ENCODE measurements around the gene STMND1. TPM values are rescaled to one million over a fixed set of nuclear protein-coding genes. Genes with fewer than 3 reads are reported as not detected.
A peak's percentile ranks its signal among the peaks of the same experiment; 100 is the strongest.
"Not testable (repeated sequence)": the region's sequence is repeated elsewhere in the genome, so short reads cannot be mapped to it uniquely, and the experiment has no call there.

The STMND1 gene
- total RNA-seq = not detected

DNA sequence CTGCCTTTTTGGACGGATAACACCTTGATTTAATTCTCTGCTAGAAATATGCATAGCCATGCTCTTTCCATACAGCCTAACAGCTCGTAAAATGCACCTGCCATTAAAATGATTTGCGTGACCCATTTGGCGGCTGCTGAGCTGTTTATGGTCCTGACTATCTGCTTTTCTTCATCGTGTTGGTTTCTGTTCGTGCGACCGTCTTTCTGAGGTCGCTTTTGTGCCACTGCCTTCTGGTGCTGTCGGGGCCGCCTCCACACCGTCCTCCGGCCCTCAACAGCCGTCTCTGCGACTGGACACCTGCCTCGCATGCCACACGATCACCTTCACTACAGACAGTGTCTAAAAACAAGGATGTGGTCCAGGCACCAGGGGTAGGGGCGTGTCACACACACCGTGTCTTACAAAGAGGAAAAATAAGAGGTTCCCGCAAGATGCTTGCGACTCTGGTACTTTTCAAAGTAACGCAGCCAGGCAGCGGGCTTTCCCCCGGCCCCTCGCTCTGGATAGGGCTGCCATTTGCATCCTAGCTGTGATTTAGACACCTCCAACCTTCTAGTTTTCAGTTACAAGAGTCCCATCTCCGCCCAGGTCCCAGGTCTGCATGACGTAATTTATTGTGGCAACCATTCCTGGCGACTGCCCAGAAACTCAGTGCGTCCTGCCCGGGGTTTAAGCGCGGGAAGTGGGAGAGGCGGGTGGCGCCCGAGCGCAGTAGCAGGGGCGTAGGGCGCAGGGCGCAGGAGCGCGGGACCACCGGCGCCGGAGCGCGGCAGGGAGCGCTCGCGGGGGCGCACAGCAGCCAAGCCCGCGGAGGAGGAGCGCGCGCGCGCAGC lies at the start of gene STMND1:
STMND1 (plus strand) TSS at position 629 of the 836 bp plus-strand sequence. CDS start 208 bp downstream, outside the sequence.
- H3K4me3 Mint-ChIP-seq = peak within 1 kb of the TSS; percentile 47
- peak in 1 of 2 donors; percentile 24 for ATAC-seq
- no peak within 1 kb of the TSS for H3K27ac Mint-ChIP-seq
- H3K9me3 Mint-ChIP-seq = no peaks in the 10 kb centered on the region
- peaks cover 6% of the 10 kb centered on the region in 2 donors for H3K4me1 Mint-ChIP-seq (ENCODE audit: low read depth in 2 of 2)
- no peaks in the 10 kb centered on the region for H3K36me3 Mint-ChIP-seq
- peaks cover 41 to 65% of the 10 kb centered on the region in 2 donors for H3K27me3 Mint-ChIP-seq
- DNase-seq (ENCODE audit: low spot score) = no peak

DNA sequence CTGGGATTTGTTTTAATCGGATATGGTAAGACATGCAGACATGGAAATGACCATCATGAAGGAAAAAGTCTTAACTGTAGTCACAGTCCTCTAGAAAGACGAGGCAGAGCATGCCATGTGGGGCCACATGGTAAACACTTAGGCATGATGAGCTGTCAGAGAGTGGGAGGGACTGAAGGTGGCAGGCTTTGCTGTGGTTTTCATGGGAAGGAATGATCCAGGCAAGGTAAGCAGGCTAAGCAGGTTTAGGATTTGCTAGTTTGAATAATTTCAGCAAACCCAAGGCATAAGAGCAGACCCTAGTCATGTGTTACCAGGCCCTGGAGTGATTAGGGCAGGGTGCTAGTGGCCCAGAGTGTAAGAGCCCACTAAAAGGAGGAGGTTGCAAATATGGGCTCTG lies 47.2 kb upstream of the STMND1 start:
- Mint-ChIP-seq H3K4me3 (no peak overlapping the region), H3K36me3 (no peaks in the 10 kb centered on the region), H3K9me3 (no peaks in the 10 kb centered on the region), H3K27ac (no peak overlapping the region), H3K27me3 (peaks cover 7 to 19% of the 10 kb centered on the region in 2 donors), H3K4me1 (ENCODE audit: low read depth in 2 of 2) (no peaks in the 10 kb centered on the region)
- DNase-seq (ENCODE audit: low spot score) (no peak), ATAC-seq (no peak)

DNA sequence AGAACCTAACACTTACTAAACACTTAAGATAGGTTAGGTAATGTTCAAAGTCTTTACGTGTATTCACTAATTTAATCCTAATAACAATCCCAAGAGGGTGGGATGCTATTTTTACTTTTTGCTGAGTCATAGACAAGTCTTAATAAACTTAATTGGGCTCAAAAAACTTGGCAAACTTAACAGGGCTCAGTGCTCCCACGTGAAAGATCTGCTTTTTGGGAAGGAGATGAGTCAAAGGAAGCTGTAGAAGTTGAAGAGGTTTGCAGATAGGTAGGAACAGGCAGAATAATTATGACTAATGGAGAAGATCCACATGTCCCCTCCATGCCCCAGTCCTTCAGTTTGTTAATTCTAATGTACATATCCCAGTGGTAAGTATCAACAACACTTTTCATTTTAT lies 44.5 kb upstream of the STMND1 start:
- Mint-ChIP-seq H3K27ac (no peak overlapping the region), H3K27me3 (peaks cover 12 to 28% of the 10 kb centered on the region in 2 donors), H3K4me1 (ENCODE audit: low read depth in 2 of 2) (no peaks in the 10 kb centered on the region), H3K4me3 (no peak overlapping the region), H3K36me3 (no peaks in the 10 kb centered on the region), H3K9me3 (no peaks in the 10 kb centered on the region)
- ATAC-seq (no peak), DNase-seq (ENCODE audit: low spot score) (no peak)

DNA sequence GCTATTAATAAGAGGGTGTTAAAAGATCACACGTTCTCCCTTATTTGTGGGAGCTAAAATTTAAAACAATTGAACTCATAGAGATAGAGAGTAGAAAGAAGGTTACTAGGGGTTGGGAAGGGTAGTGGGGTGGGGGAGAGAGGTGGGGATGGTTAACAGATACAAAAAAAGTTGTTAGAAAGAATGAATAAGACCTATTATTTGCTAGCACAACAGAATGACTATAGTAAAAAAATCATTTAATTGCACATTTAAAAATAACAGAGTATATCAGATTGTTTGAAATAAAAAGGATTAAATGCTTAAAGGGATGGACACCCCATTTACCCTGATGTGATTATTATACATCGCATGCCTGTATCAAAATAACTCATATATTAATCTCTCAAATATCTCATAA lies 43.3 kb upstream of the STMND1 start:
- Mint-ChIP-seq H3K4me3 (no peak overlapping the region), H3K27ac (no peak overlapping the region), H3K27me3 (peaks cover 12 to 40% of the 10 kb centered on the region in 2 donors), H3K9me3 (no peaks in the 10 kb centered on the region), H3K4me1 (ENCODE audit: low read depth in 2 of 2) (no peaks in the 10 kb centered on the region), H3K36me3 (no peaks in the 10 kb centered on the region)
- DNase-seq (ENCODE audit: low spot score) (no peak), ATAC-seq (no peak)

DNA sequence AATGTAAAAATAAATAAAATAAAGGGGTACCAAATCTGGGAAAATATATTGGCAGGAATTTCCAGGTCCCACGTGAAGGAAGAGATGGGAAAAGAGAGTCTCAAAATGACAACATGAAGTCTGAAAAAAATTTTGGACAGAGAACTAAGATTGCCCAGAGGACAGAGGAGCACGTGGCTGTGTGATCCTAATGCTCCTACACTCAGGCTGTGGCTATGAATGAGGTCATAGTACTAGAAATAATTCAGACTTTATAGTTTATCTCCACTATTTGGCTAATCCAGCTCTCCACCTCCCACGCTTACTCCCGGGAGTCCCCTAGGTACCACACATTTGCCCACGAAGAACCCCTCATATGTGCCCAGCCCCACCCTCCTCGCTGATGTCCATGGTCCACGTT lies 42.8 kb upstream of the STMND1 start:
- no peak overlapping the region for H3K4me3 Mint-ChIP-seq
- DNase-seq (ENCODE audit: low spot score) (no peak), ATAC-seq (no peak)
- H3K27me3 Mint-ChIP-seq = peaks cover 12 to 44% of the 10 kb centered on the region in 2 donors
- no peak overlapping the region for H3K27ac Mint-ChIP-seq
- H3K4me1 Mint-ChIP-seq (ENCODE audit: low read depth in 2 of 2) = no peaks in the 10 kb centered on the region
- H3K36me3 Mint-ChIP-seq = no peaks in the 10 kb centered on the region
- no peaks in the 10 kb centered on the region for H3K9me3 Mint-ChIP-seq

DNA sequence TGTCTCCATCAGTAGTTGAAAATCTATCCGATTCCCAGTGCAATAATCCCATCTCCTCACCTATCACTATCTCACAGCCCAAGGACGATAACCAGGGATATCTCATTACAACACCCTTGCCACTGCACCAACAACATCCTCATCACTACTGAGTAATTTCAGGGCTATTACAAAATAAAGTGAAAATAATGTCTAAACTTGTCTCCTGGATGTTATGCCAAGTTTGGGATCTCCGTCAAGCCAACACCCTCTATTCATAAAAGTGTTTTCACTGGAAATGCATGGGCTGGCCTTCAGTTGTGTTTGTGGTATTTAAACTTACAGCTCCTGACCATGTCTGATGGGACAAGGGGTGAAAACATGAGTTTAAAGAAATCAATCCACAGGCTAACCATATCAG lies 42.0 kb upstream of the STMND1 start:
- DNase-seq (ENCODE audit: low spot score) (no peak), ATAC-seq (no peak)
- no peak overlapping the region for H3K27ac Mint-ChIP-seq
- H3K36me3 Mint-ChIP-seq = no peaks in the 10 kb centered on the region
- H3K4me3 Mint-ChIP-seq = no peak overlapping the region
- no peaks in the 10 kb centered on the region for H3K4me1 Mint-ChIP-seq (ENCODE audit: low read depth in 2 of 2)
- H3K27me3 Mint-ChIP-seq = peaks cover 13 to 40% of the 10 kb centered on the region in 2 donors
- H3K9me3 Mint-ChIP-seq = no peaks in the 10 kb centered on the region

DNA sequence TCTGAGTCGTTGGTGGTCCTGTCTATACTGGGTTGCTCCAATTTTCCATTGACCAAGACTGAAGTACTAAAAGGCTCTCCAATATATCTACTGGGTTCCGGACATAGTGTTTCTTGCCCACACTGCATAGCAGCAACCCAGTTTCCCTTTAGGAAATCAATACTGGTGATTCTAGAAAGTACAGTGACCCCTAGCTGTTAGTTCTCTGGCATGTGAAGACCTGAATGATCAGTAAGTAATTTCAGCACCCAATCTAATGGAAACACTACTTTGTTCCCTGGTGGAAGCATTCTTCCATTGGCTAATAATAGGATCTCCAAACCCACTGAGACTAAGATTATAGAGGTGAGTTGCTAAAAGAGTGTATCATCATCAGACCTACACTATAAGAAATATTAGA lies 40.8 kb upstream of the STMND1 start:
- ATAC-seq (no peak), DNase-seq (ENCODE audit: low spot score) (no peak)
- H3K9me3 Mint-ChIP-seq = no peaks in the 10 kb centered on the region
- H3K27ac Mint-ChIP-seq = no peak overlapping the region
- no peak overlapping the region for H3K4me3 Mint-ChIP-seq
- H3K27me3 Mint-ChIP-seq = peaks cover 18 to 45% of the 10 kb centered on the region in 2 donors
- no peaks in the 10 kb centered on the region for H3K36me3 Mint-ChIP-seq
- H3K4me1 Mint-ChIP-seq (ENCODE audit: low read depth in 2 of 2) = no peaks in the 10 kb centered on the region

DNA sequence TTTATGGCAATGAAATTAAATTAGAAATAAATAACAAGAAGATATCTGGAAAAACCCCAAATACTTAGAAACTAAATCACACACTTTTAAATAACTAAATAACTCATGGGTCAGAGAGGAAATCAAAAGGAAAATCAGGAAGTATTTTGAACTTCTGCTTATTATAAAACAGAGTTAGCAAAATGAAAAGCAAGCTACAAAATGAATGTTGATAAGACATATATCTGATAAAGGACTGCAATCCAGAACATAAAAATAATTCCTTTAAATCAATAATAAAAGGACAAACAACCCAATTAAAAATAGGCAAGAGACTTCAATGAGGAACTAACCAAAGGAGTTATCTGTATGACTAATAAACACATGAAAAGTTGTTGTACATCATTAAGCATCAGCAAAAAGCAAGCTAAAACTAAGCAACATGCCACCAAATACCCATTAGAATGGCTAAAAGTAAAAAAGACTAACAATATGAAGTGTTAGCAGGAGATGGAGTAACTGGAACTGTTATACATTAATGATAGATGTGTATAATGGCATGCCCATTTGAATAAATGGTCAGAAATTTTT lies 38.9 kb upstream of the STMND1 start:
- ATAC-seq (no peak), DNase-seq (ENCODE audit: low spot score) (no peak)
- H3K36me3 Mint-ChIP-seq = no peaks in the 10 kb centered on the region
- no peak overlapping the region for H3K4me3 Mint-ChIP-seq
- H3K27me3 Mint-ChIP-seq = peaks cover 15 to 53% of the 10 kb centered on the region in 2 donors
- H3K27ac Mint-ChIP-seq = no peak overlapping the region
- no peaks in the 10 kb centered on the region for H3K9me3 Mint-ChIP-seq
- no peaks in the 10 kb centered on the region for H3K4me1 Mint-ChIP-seq (ENCODE audit: low read depth in 2 of 2)

DNA sequence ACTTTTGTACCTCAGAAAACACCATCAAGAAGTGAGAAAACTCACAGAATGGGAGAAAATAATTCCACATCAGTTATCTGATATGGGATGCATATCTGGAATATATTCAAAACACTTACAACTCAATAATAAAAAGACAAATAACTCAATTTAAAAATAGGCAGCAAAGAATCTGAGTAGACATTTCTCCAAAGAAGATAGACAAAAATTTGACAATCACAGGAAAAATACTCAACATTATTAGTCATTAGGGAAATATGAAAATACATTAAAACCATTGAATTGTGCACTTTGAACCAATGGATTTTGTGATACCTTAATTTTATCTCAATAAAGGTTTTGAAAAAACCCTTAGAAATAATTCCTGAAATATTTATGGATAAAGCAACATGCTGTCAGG lies 36.9 kb upstream of the STMND1 start:
- DNase-seq (ENCODE audit: low spot score) (no peak), ATAC-seq (no peak)
- Mint-ChIP-seq H3K9me3 (peaks cover 6% of the 10 kb centered on the region), H3K4me3 (no peak overlapping the region), H3K36me3 (no peaks in the 10 kb centered on the region), H3K27me3 (peaks cover 15 to 47% of the 10 kb centered on the region in 2 donors), H3K27ac (no peak overlapping the region), H3K4me1 (ENCODE audit: low read depth in 2 of 2) (no peaks in the 10 kb centered on the region)

DNA sequence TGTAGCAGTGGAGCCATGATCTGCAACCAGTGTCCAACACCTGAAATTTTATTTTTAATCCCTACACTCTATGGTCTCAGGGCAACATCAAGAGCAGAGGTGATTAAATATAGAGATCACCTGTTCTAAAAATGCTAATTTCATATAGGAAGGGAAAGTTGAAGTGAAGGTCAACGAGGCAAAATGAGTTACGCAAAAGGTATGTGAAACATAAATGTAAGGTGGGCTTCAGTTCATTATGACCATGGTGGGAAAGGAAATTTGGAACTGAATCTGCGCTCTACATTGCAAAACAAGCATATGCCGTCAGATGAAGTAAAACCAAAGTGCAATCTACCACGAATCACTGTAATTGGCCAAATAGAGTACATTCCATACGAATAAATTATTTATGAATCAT lies 35.2 kb upstream of the STMND1 start:
- Mint-ChIP-seq H3K36me3 (peaks cover 7% of the 10 kb centered on the region), H3K4me1 (ENCODE audit: low read depth in 2 of 2) (no peaks in the 10 kb centered on the region), H3K27me3 (peaks cover 15 to 59% of the 10 kb centered on the region in 2 donors), H3K4me3 (no peak overlapping the region), H3K9me3 (peaks cover 6% of the 10 kb centered on the region), H3K27ac (no peak overlapping the region)
- no peak for ATAC-seq
- no peak for DNase-seq (ENCODE audit: low spot score)

DNA sequence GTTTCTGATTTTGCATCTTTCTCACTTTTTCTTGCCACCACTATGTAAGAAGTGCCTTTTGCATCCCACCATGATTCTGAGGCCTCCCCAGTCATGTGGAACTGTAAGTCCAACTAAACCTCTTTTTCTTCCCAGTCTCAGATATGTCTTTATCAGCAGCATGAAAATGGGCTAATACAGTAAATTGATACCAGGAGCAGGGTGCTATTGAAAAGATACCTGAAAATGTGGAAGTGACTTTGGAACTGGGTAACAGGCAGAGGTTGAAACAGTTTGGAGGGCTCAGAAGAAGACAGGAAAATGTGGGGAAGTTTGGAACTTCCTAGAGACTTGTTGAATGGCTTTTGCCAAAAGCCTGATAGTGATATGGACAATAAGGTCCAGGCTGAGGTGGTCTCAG lies 32.9 kb upstream of the STMND1 start:
- DNase-seq (ENCODE audit: low spot score); H3K27ac Mint-ChIP-seq; H3K9me3 Mint-ChIP-seq; H3K4me3 Mint-ChIP-seq; H3K4me1 Mint-ChIP-seq (ENCODE audit: low read depth in 2 of 2); ATAC-seq: not testable (repeated sequence)
- H3K36me3 Mint-ChIP-seq = peaks cover 16% of the 10 kb centered on the region
- H3K27me3 Mint-ChIP-seq = peaks cover 20 to 52% of the 10 kb centered on the region in 2 donors

DNA sequence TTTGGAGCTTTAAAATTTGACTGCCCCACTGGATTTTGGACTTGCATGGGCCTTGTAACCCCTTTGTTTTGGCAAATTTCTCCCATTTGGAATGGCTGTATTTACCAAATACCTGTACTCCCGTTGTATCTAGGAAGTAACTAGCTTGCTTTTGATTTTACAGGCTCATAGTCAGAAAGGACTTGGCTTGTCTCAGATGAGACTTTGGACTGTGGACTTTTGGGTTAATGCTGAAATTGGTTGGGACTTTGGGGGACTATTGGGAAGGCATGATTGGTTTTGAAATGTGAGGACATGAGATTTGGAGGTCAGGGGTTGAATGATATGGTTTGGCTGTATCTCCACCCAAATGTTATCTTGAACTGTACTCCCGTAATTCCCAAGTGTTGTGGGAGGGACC lies 31.4 kb upstream of the STMND1 start:
- peaks cover 22 to 61% of the 10 kb centered on the region in 2 donors for H3K27me3 Mint-ChIP-seq
- not testable (repeated sequence) for H3K4me1 Mint-ChIP-seq (ENCODE audit: low read depth in 2 of 2); H3K4me3 Mint-ChIP-seq; H3K9me3 Mint-ChIP-seq; H3K27ac Mint-ChIP-seq; ATAC-seq; DNase-seq (ENCODE audit: low spot score)
- H3K36me3 Mint-ChIP-seq = peaks cover 22% of the 10 kb centered on the region

DNA sequence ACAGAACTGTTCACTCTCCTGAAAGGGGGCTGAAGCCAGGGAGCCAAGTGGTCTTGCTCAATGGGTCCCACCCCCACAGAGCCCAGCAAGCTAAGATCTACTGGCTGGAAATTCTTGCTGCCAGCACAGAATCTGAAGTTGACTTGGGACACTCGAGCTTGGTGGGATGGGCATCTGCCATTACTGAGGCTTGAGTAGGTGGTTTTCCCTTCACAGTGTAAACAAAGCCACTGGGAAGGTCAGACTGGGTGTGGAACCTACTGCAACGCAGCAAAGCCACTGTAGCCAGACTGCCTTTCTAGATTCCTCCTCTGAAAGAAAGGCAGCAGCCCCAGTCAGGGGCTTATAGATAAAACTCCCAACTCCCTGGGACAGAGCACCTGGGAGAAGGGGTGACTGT lies 28.3 kb upstream of the STMND1 start:
- H3K36me3 Mint-ChIP-seq = peaks cover 36% of the 10 kb centered on the region
- not testable (repeated sequence) for H3K4me3 Mint-ChIP-seq; DNase-seq (ENCODE audit: low spot score); ATAC-seq; H3K4me1 Mint-ChIP-seq (ENCODE audit: low read depth in 2 of 2); H3K27ac Mint-ChIP-seq
- peaks cover 27 to 66% of the 10 kb centered on the region in 2 donors for H3K27me3 Mint-ChIP-seq
- peaks cover 13% of the 10 kb centered on the region for H3K9me3 Mint-ChIP-seq

DNA sequence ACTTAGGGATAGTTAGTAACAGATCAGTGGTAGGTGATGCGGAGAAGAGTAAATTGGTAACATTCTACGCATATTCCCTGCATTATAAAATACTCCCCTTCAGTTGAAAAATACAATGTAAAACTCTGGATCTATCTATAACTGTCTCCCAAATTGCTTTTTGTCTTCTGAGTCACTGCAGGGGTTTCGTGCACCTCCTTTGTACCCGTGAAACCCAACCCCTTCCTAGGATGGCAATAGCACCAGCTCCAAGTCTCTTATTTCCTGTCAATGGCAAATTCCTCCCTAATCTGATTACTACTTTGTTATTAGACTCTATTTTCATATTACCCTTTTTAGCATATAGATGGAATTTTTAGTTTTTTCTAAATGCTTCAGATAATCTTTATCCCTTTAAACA lies 20.6 kb upstream of the STMND1 start:
- H3K27me3 Mint-ChIP-seq = peaks cover 15 to 27% of the 10 kb centered on the region in 2 donors
- no peak for ATAC-seq

More for the DNA sequence above, 20.6 kb upstream of the STMND1 start:
- Mint-ChIP-seq H3K4me3 (no peak overlapping the region), H3K9me3 (peaks cover 5% of the 10 kb centered on the region), H3K27ac (no peak overlapping the region), H3K4me1 (ENCODE audit: low read depth in 2 of 2) (no peaks in the 10 kb centered on the region), H3K36me3 (peaks cover 7% of the 10 kb centered on the region)
- no peak for DNase-seq (ENCODE audit: low spot score)
